GM23338 (cell line): ENCODE measurements around the gene SELPLG.

Source experiments
- EZH2 ChIP-seq: fragments of 200-600 bp; sonication (generic); IDR thresholded peaks from one replicate; pipeline ENCODE4 v1.8.0; 2017; ENCODE audit warnings: antibody characterized with exemption, mild to moderate bottlenecking, low read depth; ENCODE audit not compliant: unreplicated experiment
- TF ChIP-seq, protein P1 (sequence below), 2 experiments: fragments of 200-600 bp in 1 of 2; sonication (generic) in 1 of 2; conservative IDR thresholded peaks; 2 replicates each; pipeline versions ENCODE4 v1.5.1 to v1.6.1; 2016 to 2017; ENCODE audit warnings: antibody characterized with exemption in 2 of 2, low read depth in 2 of 2, mild to moderate bottlenecking in 2 of 2, moderate library complexity in 1 of 2

GRCh38 chr12:108650083-108650482 lies 16.4 kb upstream of the SELPLG start:
- TF ChIP-seq, protein P1, sequence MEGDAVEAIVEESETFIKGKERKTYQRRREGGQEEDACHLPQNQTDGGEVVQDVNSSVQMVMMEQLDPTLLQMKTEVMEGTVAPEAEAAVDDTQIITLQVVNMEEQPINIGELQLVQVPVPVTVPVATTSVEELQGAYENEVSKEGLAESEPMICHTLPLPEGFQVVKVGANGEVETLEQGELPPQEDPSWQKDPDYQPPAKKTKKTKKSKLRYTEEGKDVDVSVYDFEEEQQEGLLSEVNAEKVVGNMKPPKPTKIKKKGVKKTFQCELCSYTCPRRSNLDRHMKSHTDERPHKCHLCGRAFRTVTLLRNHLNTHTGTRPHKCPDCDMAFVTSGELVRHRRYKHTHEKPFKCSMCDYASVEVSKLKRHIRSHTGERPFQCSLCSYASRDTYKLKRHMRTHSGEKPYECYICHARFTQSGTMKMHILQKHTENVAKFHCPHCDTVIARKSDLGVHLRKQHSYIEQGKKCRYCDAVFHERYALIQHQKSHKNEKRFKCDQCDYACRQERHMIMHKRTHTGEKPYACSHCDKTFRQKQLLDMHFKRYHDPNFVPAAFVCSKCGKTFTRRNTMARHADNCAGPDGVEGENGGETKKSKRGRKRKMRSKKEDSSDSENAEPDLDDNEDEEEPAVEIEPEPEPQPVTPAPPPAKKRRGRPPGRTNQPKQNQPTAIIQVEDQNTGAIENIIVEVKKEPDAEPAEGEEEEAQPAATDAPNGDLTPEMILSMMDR (conservative IDR thresholded peaks at IDR 0.05; ENCODE audit: low read depth in 2 of 2) = no peak
- TF ChIP-seq EZH2 = no peak
